ENCODE measurements around the gene PRKN.

DNA sequence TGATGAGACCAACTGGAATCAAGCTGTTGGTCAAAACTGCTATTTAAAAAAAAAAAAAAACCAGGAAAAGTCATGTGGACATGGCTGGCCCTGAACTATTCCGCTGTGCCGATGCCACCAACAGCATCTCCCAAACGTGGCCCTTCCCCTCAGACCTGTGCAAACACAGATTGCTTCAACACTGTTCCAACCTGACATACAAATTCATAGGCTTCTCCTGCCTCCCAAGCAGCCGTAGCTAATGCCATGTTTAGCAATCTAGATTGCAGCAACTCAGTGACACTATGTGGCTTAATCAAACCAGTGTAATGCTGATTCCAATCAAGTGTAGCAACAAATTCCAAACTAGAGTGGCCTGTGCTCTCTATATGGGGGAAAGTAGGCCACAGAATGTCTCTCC lies 16.2 kb downstream of the PRKN start:
- TF ChIP-seq, protein P1, sequence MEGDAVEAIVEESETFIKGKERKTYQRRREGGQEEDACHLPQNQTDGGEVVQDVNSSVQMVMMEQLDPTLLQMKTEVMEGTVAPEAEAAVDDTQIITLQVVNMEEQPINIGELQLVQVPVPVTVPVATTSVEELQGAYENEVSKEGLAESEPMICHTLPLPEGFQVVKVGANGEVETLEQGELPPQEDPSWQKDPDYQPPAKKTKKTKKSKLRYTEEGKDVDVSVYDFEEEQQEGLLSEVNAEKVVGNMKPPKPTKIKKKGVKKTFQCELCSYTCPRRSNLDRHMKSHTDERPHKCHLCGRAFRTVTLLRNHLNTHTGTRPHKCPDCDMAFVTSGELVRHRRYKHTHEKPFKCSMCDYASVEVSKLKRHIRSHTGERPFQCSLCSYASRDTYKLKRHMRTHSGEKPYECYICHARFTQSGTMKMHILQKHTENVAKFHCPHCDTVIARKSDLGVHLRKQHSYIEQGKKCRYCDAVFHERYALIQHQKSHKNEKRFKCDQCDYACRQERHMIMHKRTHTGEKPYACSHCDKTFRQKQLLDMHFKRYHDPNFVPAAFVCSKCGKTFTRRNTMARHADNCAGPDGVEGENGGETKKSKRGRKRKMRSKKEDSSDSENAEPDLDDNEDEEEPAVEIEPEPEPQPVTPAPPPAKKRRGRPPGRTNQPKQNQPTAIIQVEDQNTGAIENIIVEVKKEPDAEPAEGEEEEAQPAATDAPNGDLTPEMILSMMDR (IDR thresholded peaks at IDR 0.05; ENCODE audit: poor library complexity, severe bottlenecking), result no peak
- TF ChIP-seq SMC3 (conservative IDR thresholded peaks at IDR 0.05; ENCODE audit: poor library complexity) (no peak), POLR2AphosphoS5 (IDR thresholded peaks at IDR 0.05) (no peak), TAF1 (IDR thresholded peaks at IDR 0.05; ENCODE audit: low read depth) (no peak), EZH2 (IDR thresholded peaks at IDR 0.05; ENCODE audit: borderline replicate concordance, insufficient read depth, low read length, poor library complexity, severe bottlenecking) (no peak), MXI1 (conservative IDR thresholded peaks at IDR 0.05; ENCODE audit: poor library complexity, severe bottlenecking) (no peak), EP300 (conservative IDR thresholded peaks at IDR 0.05; ENCODE audit: poor library complexity, severe bottlenecking) (no peak)
- TF ChIP-seq, protein P2, sequence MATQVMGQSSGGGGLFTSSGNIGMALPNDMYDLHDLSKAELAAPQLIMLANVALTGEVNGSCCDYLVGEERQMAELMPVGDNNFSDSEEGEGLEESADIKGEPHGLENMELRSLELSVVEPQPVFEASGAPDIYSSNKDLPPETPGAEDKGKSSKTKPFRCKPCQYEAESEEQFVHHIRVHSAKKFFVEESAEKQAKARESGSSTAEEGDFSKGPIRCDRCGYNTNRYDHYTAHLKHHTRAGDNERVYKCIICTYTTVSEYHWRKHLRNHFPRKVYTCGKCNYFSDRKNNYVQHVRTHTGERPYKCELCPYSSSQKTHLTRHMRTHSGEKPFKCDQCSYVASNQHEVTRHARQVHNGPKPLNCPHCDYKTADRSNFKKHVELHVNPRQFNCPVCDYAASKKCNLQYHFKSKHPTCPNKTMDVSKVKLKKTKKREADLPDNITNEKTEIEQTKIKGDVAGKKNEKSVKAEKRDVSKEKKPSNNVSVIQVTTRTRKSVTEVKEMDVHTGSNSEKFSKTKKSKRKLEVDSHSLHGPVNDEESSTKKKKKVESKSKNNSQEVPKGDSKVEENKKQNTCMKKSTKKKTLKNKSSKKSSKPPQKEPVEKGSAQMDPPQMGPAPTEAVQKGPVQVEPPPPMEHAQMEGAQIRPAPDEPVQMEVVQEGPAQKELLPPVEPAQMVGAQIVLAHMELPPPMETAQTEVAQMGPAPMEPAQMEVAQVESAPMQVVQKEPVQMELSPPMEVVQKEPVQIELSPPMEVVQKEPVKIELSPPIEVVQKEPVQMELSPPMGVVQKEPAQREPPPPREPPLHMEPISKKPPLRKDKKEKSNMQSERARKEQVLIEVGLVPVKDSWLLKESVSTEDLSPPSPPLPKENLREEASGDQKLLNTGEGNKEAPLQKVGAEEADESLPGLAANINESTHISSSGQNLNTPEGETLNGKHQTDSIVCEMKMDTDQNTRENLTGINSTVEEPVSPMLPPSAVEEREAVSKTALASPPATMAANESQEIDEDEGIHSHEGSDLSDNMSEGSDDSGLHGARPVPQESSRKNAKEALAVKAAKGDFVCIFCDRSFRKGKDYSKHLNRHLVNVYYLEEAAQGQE (IDR thresholded peaks at IDR 0.05; ENCODE audit: borderline replicate concordance), result no peak

Data from neural cell (in vitro differentiated cells).